GM12878 (cell line): ENCODE data around the gene WFDC13. TPM values are rescaled to one million over a fixed set of nuclear protein-coding genes. Genes with fewer than 3 reads are reported as not detected.

Source experiments
- BRCA1 ChIP-seq: IDR thresholded peaks from 2 replicates; pipeline ENCODE4 v1.6.1; 2011; ENCODE audit warnings: low read depth, low read length, improper control_type of control experiment
- CBX5 ChIP-seq: sonication (generic); IDR thresholded peaks from 2 replicates; pipeline ENCODE4 v1.6.1; 2016; ENCODE audit warnings: low read depth, moderate library complexity, mild to moderate bottlenecking, inconsistent platforms
- E2F8 ChIP-seq: fragments of 450-650 bp; IDR thresholded peaks from 2 replicates; pipeline ENCODE4 v1.6.1; 2018; ENCODE audit warnings: mild to moderate bottlenecking, low read depth, moderate library complexity; ENCODE audit not compliant: partially characterized antibody
- ESRRA ChIP-seq: IDR thresholded peaks from 2 replicates; pipeline ENCODE4 v1.6.1; 2012; ENCODE audit warnings: mild to moderate bottlenecking, low read length, improper control_type of control experiment
- ETV6 ChIP-seq, 2 experiments: fragments of 450-650 bp in 1 of 2; IDR thresholded peaks in 1 of 2; conservative IDR thresholded peaks in 1 of 2; 2 replicates each; pipeline ENCODE4 v1.6.1; 2014; ENCODE audit warnings: antibody characterized with exemption in 1 of 2, borderline replicate concordance in 1 of 2, low read depth in 1 of 2, mild to moderate bottlenecking in 1 of 2, moderate library complexity in 1 of 2
- FOXM1 ChIP-seq: IDR thresholded peaks from 2 replicates; pipeline ENCODE4 v1.6.1; 2012; ENCODE audit warnings: low read depth, mild to moderate bottlenecking, inconsistent platforms, low read length, moderate library complexity
- HCFC1 ChIP-seq: fragments of 150-350 bp; IDR thresholded peaks from 2 replicates; pipeline ENCODE4 v1.6.1; 2014; ENCODE audit warnings: low read length
- HSF1 ChIP-seq: fragments of 150-350 bp; IDR thresholded peaks from 2 replicates; pipeline ENCODE4 v1.6.1; 2014; ENCODE audit warnings: mild to moderate bottlenecking, low read depth, low read length
- JUNB ChIP-seq: IDR thresholded peaks from 2 replicates; pipeline ENCODE4 v1.6.1; 2016; ENCODE audit warnings: antibody characterized with exemption, mild to moderate bottlenecking
- JUND ChIP-seq: IDR thresholded peaks from 2 replicates; pipeline ENCODE4 v1.6.1; 2012; ENCODE audit warnings: low read depth, mild to moderate bottlenecking, low read length, improper control_type of control experiment, moderate library complexity
- NFXL1 ChIP-seq: fragments of 450-650 bp; IDR thresholded peaks from 2 replicates; pipeline ENCODE4 v1.6.1; 2017; ENCODE audit warnings: antibody characterized with exemption, mild to moderate bottlenecking, borderline replicate concordance
- NFYA ChIP-seq: IDR thresholded peaks from 2 replicates; pipeline ENCODE4 v1.6.1; 2011; ENCODE audit warnings: low read depth, mild to moderate bottlenecking, low read length, improper control_type of control experiment, borderline replicate concordance
- NFYB ChIP-seq: IDR thresholded peaks from 2 replicates; pipeline ENCODE4 v1.6.1; 2011; ENCODE audit warnings: low read depth, mild to moderate bottlenecking, low read length, improper control_type of control experiment, moderate library complexity; ENCODE audit not compliant: insufficient read depth
- PRDM15 ChIP-seq: fragments of 450-650 bp; formaldehyde crosslinking; IDR thresholded peaks from 2 replicates; pipeline ENCODE4 v1.4.0; 2020; ENCODE audit warnings: mild to moderate bottlenecking, moderate library complexity
- SREBF1 ChIP-seq: IDR thresholded peaks from 2 replicates; pipeline ENCODE4 v1.6.1; 2012; ENCODE audit warnings: mild to moderate bottlenecking, low read length
- TARDBP ChIP-seq: IDR thresholded peaks from 2 replicates; pipeline ENCODE4 v1.6.1; 2016; ENCODE audit warnings: borderline replicate concordance
- WRNIP1 ChIP-seq: IDR thresholded peaks from 2 replicates; pipeline ENCODE4 v1.6.1; 2011; ENCODE audit warnings: low read depth, low read length, improper control_type of control experiment, borderline replicate concordance
- ZBTB40 ChIP-seq: fragments of 450-650 bp; IDR thresholded peaks from 2 replicates; pipeline ENCODE4 v1.6.1; 2016; ENCODE audit warnings: mild to moderate bottlenecking, moderate library complexity, borderline replicate concordance
- polyA plus RNA-seq, 11 experiments: library from polyadenylated mRNA; depleted of rRNA in 4 of 11; unstranded in 6 of 11; stranded (reverse) in 5 of 11; fragments of >200 nt; fragmentation: Nextera tagmentation in 4 of 11; fragmentation: Illumina TruSeq in 1 of 11; extraction: Ambion mirVana in 4 of 11; extraction: Trizol in 1 of 11; gene quantifications; 1 replicate in 1 of 11; 2 replicates in 10 of 11; pipeline versions ENCODE4 v1.2.1 to v1.2.3, GENCODE V29; 2011 to 2016; ENCODE audit warnings: inconsistent platforms in 2 of 11, missing spikeins in 2 of 11, low read depth in 1 of 11
- total RNA-seq, 4 experiments: library from RNA; depleted of rRNA in 3 of 4; stranded (reverse); fragments of >200 nt in 3 of 4; fragmentation: Illumina TruSeq in 1 of 4; extraction: Trizol in 1 of 4; gene quantifications; 2 replicates each; pipeline versions ENCODE4 v1.2.1 to v1.2.3, GENCODE V29; 2013 to 2021

Gene WFDC13
- total and polyA plus RNA-seq, 10 of the 15 experiments (the other 5 are each of a cell fraction or from before 2014, with no cell fraction given): not detected

- TF ChIP-seq E2F8 (no peak), JUNB (peak; percentile 70), CBX5 (no peak), HSF1 (no peak), JUND (no peak), BRCA1 (no peak), ESRRA (no peak), SREBF1 (no peak), NFYB (no peak), NFXL1 (no peak), PRDM15 (CRISPR knock-in tag) (no peak), ETV6 (conservative IDR thresholded peaks at IDR 0.05 in 1 of 2, IDR thresholded peaks at IDR 0.05 in 1 of 2; ENCODE audit: borderline replicate concordance in 1 of 2, low read depth in 1 of 2) (no peak), NFYA (no peak), WRNIP1 (no peak), HCFC1 (no peak), ZBTB40 (no peak), FOXM1 (no peak), TARDBP (no peak)
These were observed 50.9 kb downstream of the WFDC13 start (continued) for GRCh38 chr20:45752746-45753145.
